HG03457 (cell line): Measurements from ENCODE around the gene GDF10.

Experiments used
- ATAC-seq: cut with Tn5 transposase; IDR thresholded peaks from one replicate; pipeline ENCODE4 v1.9.1; 2021; ENCODE audit warnings: moderate number of reproducible peaks; ENCODE audit not compliant: unreplicated experiment

GDF10 gene

DNA sequence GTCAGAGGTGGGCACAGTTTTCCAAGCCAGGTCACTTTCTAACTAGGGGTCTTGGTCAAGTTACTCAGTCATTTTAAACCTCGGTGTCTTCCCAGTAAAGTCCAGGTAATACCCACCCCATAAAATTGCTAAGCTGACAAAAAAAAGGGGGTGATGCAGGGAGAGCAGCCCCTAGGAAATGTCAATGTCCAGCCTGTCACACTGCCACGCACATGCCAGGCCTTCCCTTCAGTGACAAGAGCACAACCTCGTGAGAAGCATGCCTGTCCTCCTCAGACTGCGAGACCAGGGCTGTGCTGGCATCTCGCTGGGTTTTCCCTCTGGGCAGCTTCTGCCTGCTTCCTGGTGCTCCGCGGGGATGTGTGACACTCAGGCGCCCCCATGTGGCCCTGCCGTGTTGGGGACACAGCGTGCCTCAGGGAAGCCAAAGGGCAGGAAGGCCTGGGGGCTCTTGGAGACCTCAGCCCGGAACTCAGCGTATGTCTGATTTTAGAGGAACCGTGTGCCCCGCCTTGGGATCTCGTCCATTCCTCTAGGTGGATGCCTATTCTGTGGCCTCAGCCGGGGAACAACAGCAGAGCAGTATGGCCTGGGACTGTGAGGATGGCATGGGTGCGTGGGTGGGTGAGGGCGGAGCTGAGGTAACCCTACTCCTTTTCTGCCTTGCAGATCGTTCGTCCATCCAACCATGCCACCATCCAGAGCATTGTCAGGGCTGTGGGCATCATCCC is 12.1 kb downstream of the GDF10 start:
- no peak for ATAC-seq

DNA sequence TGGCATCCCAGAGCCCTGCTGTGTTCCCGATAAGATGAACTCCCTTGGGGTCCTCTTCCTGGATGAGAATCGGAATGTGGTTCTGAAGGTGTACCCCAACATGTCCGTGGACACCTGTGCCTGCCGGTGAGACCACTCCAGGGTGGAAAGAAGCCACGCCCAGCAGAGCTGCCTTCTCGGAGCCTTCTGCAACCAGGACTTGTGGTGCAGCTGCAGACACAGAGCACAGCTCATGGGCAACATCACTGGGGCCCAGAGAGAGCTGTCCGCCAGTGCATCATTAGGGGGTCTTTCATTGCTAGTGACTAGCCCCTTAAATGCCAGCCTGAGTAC is 12.6 kb downstream of the GDF10 start:
- ATAC-seq = no peak

DNA sequence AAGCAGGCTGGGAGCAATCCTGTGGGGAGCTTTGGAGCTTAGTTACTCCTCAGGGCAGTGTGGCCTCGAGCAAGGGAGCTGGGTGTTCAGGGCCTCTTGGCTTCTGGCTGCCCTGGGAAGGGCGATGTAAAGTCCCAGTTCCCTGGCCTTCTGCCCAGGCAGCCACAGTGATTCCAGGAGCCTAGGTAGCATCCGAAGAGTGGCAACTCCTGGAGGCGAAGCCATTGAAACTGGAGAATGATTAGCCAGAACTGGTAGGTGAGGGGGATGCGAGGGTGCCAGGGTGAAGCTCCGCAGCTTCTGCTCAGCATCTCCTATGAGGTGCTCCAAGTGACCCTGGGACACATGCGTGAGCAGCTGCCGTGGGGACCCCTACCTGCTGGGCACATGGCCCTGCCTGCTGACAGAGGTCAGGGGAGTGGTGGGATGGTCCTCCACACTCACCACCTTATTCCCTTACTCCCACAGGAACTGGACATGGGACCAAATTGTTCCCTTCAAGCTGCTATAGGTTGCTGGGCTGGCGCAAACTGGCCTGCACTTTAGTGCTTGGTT is 14.5 kb downstream of the GDF10 start:
- no peak for ATAC-seq

DNA sequence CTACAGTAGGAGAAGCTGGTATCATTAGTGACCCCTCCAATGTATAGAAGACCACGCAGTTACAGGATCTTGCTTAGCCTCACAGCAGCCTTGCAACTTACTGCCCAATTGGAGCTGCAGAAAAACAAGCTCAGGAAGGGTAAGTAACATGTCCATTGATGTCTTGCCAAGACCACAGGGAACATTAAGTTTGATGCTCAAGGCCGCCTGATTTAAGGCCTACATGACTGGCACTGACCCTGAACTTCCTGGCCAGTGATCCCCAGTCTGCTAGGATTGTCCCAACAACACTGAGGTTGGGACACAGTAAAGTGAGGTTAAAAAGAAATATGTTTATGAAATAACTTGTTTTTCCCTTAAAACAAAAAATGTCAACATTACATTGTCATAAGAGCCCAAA is 15.4 kb downstream of the GDF10 start:
- no peak for ATAC-seq

DNA sequence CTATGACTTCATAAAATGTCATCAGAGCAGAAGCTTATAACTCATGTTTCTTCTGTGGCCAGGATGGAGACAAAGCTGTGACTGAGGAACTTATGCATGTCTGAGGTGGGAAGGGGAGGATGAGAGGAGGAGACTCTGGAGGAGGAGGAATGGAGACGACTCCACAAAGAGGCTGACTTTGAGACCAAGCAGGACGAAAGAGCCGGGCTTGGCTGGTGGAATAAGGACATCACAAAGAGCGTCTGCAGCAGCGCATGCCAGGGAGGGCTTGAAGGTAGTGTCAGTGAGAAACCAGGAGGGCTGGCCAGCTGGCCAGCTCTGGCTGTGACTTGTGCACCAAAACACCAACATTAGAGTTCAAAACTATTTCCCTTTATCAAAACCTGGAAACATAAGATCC is 16.1 kb downstream of the GDF10 start:
- no peak for ATAC-seq

DNA sequence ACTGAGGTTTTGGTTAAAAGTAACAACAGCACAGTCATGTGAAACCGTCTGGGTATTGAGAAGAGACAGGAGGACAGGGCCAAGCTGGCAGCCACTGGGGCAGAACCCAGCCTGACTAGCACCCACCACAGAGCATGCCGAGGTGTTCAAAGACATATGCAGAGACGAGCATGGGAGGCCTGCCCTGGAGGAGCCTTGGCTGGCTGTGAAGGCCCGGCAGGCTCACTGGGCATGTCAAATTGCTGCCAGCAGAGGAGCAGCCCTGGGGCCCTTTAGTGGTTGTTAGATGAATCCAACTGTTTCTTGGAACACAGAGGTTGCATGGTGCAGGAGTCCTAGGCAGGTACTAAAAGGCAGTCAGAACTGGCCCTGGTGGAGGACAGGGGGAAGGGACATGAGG is 17.3 kb downstream of the GDF10 start:
- ATAC-seq = no peak

DNA sequence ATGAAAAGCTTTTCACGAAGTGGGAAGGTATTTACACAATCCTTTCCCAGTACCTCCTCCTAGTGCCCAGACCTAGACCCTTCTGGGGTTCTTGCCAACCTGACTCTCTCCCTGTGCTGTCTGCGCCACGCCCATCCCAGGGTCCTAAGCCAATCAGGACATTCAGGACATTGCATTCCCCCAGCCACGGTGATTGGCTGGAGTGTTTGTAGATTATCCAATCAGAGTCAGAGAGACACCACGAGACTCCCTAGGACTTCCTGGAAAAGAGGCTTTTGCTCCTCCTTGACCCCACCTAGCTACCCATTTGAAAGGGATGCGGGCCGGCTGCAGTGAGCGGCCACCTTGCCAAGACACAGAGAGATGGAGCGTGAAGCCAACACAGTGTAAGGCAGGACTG is 18.7 kb downstream of the GDF10 start:
- no peak for ATAC-seq

DNA sequence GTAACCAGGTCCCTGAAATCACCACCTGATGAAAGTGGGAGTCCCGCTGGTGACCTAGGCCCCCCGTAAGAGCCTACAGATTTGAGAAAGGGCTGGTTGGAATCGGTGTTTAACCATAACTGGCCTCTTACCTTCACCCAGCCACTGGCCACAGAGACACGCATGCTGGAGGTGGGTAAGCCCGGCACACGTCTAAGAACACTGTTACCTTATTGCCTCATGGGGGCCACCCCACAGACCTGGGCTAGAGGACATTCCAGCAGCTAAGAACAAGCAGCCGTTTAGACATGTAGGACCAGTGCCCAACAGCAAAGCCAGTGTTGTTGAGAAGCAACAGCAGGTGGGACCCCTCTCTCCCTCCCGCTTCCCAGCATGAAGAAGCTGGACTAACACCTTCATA is 19.8 kb downstream of the GDF10 start:
- no peak for ATAC-seq

DNA sequence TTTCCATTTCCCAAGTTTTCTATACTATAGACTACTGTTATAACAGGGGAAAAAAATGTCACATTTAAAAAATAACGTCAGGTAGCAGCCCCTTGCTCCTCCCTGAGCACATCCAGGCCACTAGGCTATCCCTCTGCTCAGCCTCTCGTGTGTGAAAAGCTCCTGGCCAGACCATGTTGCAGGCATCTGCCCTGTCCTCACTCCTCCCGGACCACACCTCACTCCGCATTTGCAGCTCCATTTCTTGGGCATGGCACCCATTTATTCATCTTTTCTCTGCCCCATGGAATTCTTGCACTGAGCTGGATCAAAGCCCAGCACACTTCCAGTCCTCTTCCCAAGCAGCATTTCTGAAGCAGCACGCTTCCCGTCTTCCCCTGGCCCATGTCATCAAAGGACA is 20.8 kb downstream of the GDF10 start:
- no peak for ATAC-seq

DNA sequence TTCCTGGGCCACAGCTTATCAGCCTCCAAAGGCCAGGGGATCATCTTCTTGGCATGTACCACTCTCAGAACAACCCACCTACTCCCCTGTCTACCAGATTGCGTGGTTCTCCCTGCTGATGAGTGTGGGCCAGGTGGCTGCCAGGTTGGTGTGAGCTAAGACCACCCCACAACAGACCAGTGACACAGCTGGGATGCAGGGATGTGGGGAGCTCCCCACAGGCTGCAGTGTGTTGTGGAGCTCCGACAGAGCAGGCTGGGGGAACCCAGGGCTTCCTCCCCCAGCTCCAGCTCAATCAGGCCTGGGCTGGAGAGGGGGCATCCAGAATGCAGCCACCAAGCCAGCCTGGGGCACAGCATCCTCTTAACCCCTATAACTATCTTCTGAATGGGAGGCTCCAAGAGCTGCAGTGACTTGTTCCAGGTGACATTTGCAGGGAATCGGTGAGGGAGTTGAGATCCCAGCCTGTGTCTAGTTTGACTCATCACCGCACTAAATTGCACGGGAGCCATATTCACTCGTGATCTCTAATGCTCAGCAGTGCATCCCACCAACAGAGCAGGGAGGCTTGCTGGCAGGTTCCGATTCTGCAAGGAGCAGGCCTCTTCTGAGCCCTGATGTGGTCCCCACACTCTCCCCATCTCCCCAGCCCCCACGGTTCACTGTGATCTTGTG is 21.7 kb downstream of the GDF10 start:
- no peak for ATAC-seq

DNA sequence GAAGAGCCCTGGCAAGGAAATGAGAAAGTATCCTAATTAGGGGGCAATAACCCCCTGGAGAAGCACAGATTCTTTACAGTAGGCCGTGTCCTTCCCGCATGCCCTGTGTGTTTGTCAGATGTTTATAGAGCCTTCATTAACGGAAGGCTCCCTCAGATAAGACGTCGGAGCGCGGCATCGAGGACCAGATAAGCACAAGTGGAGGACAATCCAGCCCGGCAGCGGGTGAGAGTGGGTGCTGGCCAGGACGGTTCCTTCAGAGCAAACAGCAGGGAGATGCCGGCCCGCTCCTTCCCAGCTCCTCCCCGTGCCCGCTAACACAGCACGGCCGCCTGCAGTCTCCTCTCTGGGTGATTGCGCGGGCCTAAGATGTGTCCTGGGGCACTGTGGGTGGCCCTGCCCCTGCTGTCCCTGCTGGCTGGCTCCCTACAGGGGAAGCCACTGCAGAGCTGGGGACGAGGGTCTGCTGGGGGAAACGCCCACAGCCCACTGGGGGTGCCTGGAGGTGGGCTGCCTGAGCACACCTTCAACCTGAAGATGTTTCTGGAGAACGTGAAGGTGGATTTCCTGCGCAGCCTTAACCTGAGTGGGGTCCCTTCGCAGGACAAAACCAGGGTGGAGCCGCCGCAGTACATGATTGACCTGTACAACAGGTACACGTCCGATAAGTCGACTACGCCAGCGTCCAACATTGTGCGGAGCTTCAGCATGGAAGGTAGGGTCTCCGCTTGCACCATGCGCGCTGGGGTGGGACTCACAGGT is 22.5 kb downstream of the GDF10 start, which contains the start of gene GDF2:
Gene GDF2 (plus strand): TSS at position 155 of the 762 bp plus-strand sequence. CDS start 215 bp downstream, at position 370.
- ATAC-seq = no peak

DNA sequence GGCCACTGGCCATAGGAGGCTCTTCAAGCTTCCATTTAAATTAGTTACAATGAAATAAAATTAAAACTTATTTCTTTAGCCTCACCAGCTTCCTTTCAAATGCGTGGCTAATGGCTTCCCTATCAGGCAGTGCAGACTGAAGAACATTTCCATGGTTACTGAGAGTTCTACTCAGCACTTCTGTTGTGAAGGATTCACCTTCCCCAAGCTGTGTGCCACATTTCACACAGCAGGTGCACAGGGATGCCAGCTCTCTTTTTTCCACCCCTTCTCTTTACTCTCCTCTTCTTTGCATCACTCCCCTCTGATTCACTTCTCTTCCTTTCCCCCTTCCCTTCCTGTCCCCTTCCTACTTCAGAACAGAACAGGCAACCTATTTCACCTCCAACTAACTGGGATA is 23.1 kb downstream of the GDF10 start:
- ATAC-seq = no peak

DNA sequence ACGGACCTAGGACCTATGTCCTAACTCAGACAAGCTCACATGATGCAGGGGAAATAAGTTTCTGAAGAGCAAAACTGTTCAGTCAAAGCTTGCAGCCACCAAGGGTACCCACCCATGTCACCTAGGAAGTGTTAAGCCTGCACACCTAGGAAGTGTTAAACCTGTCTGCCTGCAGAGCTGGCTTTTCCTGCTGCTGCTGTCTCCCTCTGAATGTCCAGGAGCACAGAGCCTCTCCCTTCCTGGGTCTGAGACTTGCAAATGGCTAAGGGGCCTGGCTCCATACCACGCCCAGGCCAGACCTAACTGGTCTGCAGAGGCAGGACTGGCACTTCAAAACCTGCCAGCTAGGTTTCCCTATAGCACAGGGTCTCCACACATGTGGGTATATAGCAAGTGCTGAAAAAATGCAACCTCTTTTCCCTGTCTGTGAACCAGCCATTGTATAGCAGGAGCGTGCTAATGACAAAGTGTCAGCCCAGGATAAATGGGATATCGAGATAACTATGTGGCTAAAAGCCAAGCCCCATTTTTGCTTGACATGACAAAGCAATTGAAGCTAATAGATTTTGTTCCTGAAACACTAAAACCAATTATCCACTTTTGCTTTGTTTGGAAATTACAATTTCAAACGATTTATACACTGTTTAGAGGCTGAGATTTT is 23.8 kb downstream of the GDF10 start:
- no peak for ATAC-seq

DNA sequence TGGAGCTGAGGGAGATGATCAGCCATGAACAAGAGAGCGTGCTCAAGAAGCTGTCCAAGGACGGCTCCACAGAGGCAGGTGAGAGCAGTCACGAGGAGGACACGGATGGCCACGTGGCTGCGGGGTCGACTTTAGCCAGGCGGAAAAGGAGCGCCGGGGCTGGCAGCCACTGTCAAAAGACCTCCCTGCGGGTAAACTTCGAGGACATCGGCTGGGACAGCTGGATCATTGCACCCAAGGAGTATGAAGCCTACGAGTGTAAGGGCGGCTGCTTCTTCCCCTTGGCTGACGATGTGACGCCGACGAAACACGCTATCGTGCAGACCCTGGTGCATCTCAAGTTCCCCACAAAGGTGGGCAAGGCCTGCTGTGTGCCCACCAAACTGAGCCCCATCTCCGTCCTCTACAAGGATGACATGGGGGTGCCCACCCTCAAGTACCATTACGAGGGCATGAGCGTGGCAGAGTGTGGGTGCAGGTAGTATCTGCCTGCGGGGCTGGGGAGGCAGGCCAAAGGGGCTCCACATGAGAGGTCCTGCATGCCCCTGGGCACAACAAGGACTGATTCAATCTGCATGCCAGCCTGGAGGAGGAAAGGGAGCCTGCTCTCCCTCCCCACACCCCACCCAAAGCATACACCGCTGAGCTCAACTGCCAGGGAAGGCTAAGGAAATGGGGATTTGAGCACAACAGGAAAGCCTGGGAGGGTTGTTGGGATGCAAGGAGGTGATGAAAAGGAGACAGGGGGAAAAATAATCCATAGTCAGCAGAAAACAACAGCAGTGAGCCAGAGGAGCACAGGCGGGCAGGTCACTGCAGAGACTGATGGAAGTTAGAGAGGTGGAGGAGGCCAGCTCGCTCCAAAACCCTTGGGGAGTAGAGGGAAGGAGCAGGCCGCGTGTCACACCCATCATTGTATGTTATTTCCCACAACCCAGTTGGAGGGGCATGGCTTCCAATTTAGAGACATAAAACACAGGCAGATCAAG is 25.6 kb downstream of the GDF10 start:
- ATAC-seq = no peak

DNA sequence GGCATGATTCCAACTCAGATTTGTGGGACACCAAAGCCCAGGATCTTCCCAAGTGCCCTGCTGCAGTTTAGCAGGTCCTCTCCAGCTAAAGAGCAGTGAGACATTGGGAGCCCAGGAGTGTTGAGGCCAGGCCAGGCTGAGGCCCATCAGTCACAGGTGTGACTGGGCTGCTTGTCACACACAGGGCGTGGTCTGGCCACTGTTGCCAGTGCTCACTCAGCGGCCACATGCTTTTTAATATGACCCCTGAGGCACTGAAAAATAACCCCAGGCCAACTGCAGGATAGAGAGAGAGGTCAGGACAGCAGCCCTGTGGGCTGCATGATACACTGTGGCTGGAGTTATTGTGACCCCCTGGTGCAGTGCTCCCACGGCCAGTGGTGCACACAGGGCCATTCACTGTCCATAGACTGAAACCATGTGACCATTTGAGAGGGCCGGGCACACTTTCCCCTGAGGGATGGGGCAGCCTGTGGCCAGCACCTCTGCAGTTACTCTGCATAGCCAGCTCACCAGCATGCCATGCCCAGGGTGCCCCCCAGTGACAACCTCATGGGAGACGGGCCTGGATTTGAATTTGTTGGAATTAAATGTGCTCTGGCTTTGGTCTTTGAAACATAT is 26.4 kb downstream of the GDF10 start:
- ATAC-seq = no peak

DNA sequence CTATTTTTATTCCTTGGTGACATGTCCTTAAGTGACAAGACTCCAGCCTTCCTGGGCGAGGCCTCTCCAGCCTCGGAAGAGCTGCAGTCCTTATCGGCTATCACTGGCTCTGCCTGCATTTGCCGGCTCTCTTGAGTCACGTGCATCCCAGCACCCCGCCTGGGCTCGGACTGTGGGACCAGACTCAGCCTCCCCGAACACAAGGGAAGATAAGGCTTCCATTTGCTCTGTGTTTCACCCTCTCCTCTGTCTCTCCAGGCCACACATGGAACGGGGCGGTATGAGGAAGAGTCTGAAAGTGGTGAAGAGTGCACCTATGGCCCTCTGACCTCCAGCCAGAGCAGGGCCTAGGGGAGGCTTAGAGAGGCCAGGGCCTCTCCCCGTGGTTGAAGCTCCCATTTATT is 26.9 kb downstream of the GDF10 start:
- ATAC-seq = no peak

DNA sequence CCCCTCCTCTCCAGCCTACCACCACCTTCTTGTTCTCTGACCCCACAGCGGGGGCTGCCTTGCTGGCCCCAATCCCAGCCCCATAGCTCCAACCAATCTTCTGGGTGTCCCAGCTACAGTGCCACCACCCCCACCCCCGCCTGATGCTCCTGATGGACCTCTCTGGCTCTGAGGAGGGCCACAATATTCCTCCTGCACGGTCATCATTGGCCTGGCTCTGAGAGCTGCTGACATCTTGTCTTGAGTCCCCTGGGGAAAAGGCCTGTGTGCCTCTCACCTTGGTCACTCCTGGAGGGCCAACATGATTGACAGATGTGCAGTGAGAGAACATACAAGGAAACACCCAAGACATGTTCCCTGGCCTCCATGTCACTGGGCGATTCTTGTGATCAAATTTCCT is 29.9 kb downstream of the GDF10 start:
- no peak for ATAC-seq

DNA sequence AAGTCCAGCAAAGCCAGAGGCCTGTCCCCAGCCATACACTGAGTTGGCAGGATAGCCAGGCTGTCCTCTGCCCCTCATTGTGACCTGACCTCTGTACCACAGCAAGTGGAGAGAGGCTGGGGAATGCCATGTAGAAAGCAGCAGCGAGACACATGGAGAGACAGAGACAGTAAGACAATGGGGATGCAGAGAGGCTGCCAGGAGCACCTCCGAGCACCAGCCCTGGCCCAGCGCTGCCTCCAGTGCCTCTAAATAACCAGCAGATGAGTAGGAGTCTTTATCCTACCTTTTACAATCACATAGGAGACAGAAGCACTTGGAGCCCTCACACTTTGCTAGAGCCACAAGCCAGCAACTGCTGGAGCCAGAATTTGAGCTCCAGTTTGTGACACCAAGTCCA is 30.4 kb downstream of the GDF10 start:
- no peak for ATAC-seq

DNA sequence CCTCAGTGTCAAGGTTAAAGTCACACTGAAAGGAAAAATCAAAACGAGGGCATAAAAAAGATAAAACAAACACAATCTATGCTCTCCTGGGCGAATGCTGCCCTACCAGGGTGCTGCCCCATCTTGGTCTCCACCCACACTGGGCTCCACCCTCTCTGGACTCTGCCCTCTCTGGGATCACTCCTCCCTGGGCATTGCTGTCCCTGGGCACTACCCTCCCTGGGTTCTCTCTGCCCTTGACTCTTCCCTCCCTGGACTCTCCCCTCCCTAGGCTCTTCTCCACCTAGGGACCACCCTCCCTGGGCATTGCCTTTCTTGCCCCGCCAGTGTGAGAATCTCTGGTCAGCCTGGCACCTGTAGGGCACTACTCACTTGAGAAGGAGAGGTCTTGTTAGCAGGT is 30.8 kb downstream of the GDF10 start:
- ATAC-seq = no peak

DNA sequence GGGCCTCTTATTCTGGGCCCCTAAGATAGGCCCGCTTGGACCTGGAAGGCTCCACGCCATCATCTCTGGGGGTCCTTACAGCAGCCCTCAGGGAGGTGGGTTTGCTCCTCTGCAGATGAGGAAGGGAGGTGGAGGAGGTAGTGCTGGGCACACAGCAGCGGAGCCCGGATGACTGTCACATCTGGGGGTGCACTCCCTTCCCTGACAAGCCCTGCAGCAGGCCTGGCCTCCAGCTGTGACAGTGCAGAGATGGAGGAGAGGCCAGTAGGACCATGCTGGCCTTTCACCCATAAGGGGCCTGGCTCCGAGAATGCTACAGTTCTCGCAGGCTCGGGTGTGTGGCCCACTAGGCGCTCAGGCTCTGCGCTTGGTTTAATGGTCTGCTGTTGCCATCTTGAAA is 31.5 kb downstream of the GDF10 start:
- no peak for ATAC-seq
